PC-9 (cell line): Measurements from ENCODE around the gene NPVF. TPM values are rescaled to one million over a fixed set of nuclear protein-coding genes. Genes with fewer than 3 reads are reported as not detected.

Source experiments
- BruUV-seq: library from RNA; stranded (reverse); fragments of 400-500 nt; replicated peaks from 2 replicates; lab custom pipeline; 2021; lab: Mats Ljungman, UMichigan
- CTCF ChIA-PET: fragments of 300-600 bp; sonication (Branson Sonifier 250); formaldehyde crosslinking; loops from one replicate; lab custom pipeline; 2022; ENCODE audit warnings: antibody characterized with exemption; lab: Charles Lee
- POLR2A ChIA-PET: fragments of 300-600 bp; sonication (Branson Sonifier 250); formaldehyde crosslinking; loops from one replicate; lab custom pipeline; 2022; ENCODE audit warnings: antibody characterized with exemption; ENCODE audit not compliant: unreplicated experiment; lab: Charles Lee
- DNase-seq, 2 experiments: peaks; one replicate each; pipeline versions ENCODE4 v3.0.0 to v3.0.0-alpha.2; 2015 to 2022; ENCODE audit warnings: mixed read lengths in 1 of 2
- H2AFZ ChIP-seq: fragments of 200-600 bp; sonication (generic); 2 replicates; pipeline ENCODE4 v1.8.1; 2017; ENCODE audit warnings: antibody characterized with exemption
- H3F3A ChIP-seq: fragments of 200-600 bp; sonication (generic); 2 replicates; pipeline ENCODE4 v1.8.1; 2017; ENCODE audit warnings: antibody characterized with exemption, mild to moderate bottlenecking, low read depth; ENCODE audit not compliant: insufficient read depth
- H3K27ac ChIP-seq: fragments of 200-600 bp; sonication (generic); 2 replicates; pipeline ENCODE4 v1.6.1; 2016; ENCODE audit warnings: mixed run types
- H3K27me3 ChIP-seq: fragments of 200-600 bp; sonication (generic); 2 replicates; pipeline ENCODE4 v1.6.1; 2016; ENCODE audit warnings: low read depth, mixed run types; ENCODE audit not compliant: insufficient read depth
- H3K36me3 ChIP-seq: fragments of 200-600 bp; sonication (generic); 2 replicates; pipeline ENCODE4 v1.6.1; 2016; ENCODE audit warnings: low read depth, mixed run types
- H3K4me1 ChIP-seq: fragments of 200-600 bp; sonication (generic); replicated peaks from 2 replicates; pipeline ENCODE4 v1.6.1; 2016; ENCODE audit warnings: mixed run types; ENCODE audit not compliant: insufficient read depth
- H3K4me2 ChIP-seq: fragments of 200-600 bp; sonication (generic); 2 replicates; pipeline ENCODE4 v1.6.1; 2017; ENCODE audit warnings: mixed run types
- H3K4me3 ChIP-seq: fragments of 200-600 bp; sonication (generic); 2 replicates; pipeline ENCODE4 v1.6.1; 2016; ENCODE audit warnings: mixed run types
- H3K79me2 ChIP-seq: fragments of 200-600 bp; sonication (generic); 2 replicates; pipeline ENCODE4 v1.6.1; 2017; ENCODE audit warnings: low read depth, mixed run types
- H3K9me2 ChIP-seq: fragments of 200-600 bp; sonication (generic); 2 replicates; pipeline ENCODE4 v1.8.1; 2017; ENCODE audit warnings: mild to moderate bottlenecking; ENCODE audit not compliant: insufficient read depth
- H3K9me3 ChIP-seq: fragments of 200-600 bp; sonication (generic); 2 replicates; pipeline ENCODE4 v1.8.1; 2016; ENCODE audit warnings: low read depth; ENCODE audit not compliant: insufficient read depth
- H4K20me1 ChIP-seq: fragments of 200-600 bp; sonication (generic); 2 replicates; pipeline ENCODE4 v1.8.1; 2017; ENCODE audit not compliant: insufficient read depth
- CTCF ChIP-seq: fragments of 200-600 bp; sonication (generic); conservative IDR thresholded peaks from 2 replicates; pipeline ENCODE4 v1.6.1; 2017; ENCODE audit warnings: mixed run types, antibody characterized with exemption, mild to moderate bottlenecking, moderate library complexity
- EZH2 ChIP-seq: fragments of 200-600 bp; sonication (generic); IDR thresholded peaks from 2 replicates; pipeline ENCODE4 v1.8.0; 2017; ENCODE audit warnings: antibody characterized with exemption, low read depth
- intact Hi-C: fragments of 100-400 bp; cut with micrococcal nuclease; formaldehyde crosslinking; loops from one replicate; pipeline ENCODE4 v1.10.0; 2022; ENCODE audit not compliant: unreplicated experiment
- total RNA-seq: library from RNA; stranded (reverse); gene quantifications from 2 replicates; pipeline ENCODE4 v1.2.3, GENCODE V29; 2021

Gene NPVF
- total RNA-seq, 1 experiment from 2014 or later = not detected

GRCh38 chr7:25254604-25255003 lies 26.3 kb upstream of the NPVF start:
- CTCF ChIA-PET = no interaction called here
- Histone ChIP-seq H3F3A (no peaks in the 10 kb centered on the region), H3K4me2 (no peak overlapping the region), H3K9me2 (no peaks in the 10 kb centered on the region), H3K4me3 (no peak overlapping the region), H3K9me3 (no peaks in the 10 kb centered on the region), H2AFZ (no peak overlapping the region), H3K79me2 (no peaks in the 10 kb centered on the region), H4K20me1 (no peaks in the 10 kb centered on the region), H3K4me1 (no peaks in the 10 kb centered on the region), H3K36me3 (no peaks in the 10 kb centered on the region), H3K27me3 (peaks cover 67% of the 10 kb centered on the region), H3K27ac (no peak overlapping the region)
- POLR2A ChIA-PET = no interaction called here
- no peak for TF ChIP-seq CTCF
- no peak for TF ChIP-seq EZH2
- intact Hi-C loops = no loop called here
- DNase-seq = no peak
- BruUV-seq = no TSS peak

GRCh38 chr7:25253714-25254113 lies 25.4 kb upstream of the NPVF start:
- H3K27me3 ChIP-seq = peaks cover 68% of the 10 kb centered on the region
- intact Hi-C loops = no loop called here
- POLR2A ChIA-PET = no interaction called here

GRCh38 chr7:25250386-25250785 lies 22.1 kb upstream of the NPVF start:
- H3K36me3 ChIP-seq = no peaks in the 10 kb centered on the region
- H3K4me3 ChIP-seq = no peak overlapping the region
- no peak for DNase-seq
- H3K9me2 ChIP-seq = no peaks in the 10 kb centered on the region
- BruUV-seq = no TSS peak
- no peaks in the 10 kb centered on the region for H3K79me2 ChIP-seq
- H3K4me1 ChIP-seq = peaks cover 10% of the 10 kb centered on the region; the same call in 1 of the 2 replicates
- no peak overlapping the region for H2AFZ ChIP-seq
- peaks cover 50% of the 10 kb centered on the region for H3K27me3 ChIP-seq
- TF ChIP-seq CTCF = no peak
- no peak for TF ChIP-seq EZH2
- no peaks in the 10 kb centered on the region for H3F3A ChIP-seq
- no peak overlapping the region for H3K4me2 ChIP-seq
- ChIA-PET POLR2A (no interaction called here), CTCF (no interaction called here)
- intact Hi-C loops = no loop called here
- H3K9me3 ChIP-seq = no peaks in the 10 kb centered on the region
- no peak overlapping the region for H3K27ac ChIP-seq
- H4K20me1 ChIP-seq = no peaks in the 10 kb centered on the region

More at GRCh38 chr7:25253714-25254113, 25.4 kb upstream of the NPVF start:
- no peak overlapping the region for H3K4me3 ChIP-seq
- no peaks in the 10 kb centered on the region for H3K79me2 ChIP-seq
- no peak for TF ChIP-seq CTCF
- no peak for TF ChIP-seq EZH2
- BruUV-seq = no TSS peak
- H3K4me2 ChIP-seq = no peak overlapping the region
- no peaks in the 10 kb centered on the region for H3K9me2 ChIP-seq
- H3K9me3 ChIP-seq = no peaks in the 10 kb centered on the region
- no peaks in the 10 kb centered on the region for H3K36me3 ChIP-seq
- no peak overlapping the region for H3K27ac ChIP-seq
- CTCF ChIA-PET = no interaction called here
- no peak overlapping the region for H2AFZ ChIP-seq
- H3F3A ChIP-seq = no peaks in the 10 kb centered on the region
- no peaks in the 10 kb centered on the region for H4K20me1 ChIP-seq
- no peaks in the 10 kb centered on the region for H3K4me1 ChIP-seq
- DNase-seq = no peak
